A673 (cell line): ENCODE results near the gene HIVEP1.

ENCODE experiments used
- CTCF ChIP-seq: fragments of 300-800, 200-600 bp; sonication (generic); conservative IDR thresholded peaks from 2 replicates; pipeline ENCODE4 v1.5.1; 2017; ENCODE audit warnings: low read depth, mild to moderate bottlenecking, antibody characterized with exemption, low read length, moderate library complexity, mixed read lengths
- EZH2 ChIP-seq: fragments of 200-600 bp; sonication (generic); IDR thresholded peaks from 2 replicates; pipeline ENCODE4 v1.6.1; 2017; ENCODE audit warnings: borderline replicate concordance, low read depth, mild to moderate bottlenecking, mixed read lengths, antibody characterized with exemption, low read length; ENCODE audit not compliant: poor library complexity, severe bottlenecking

- TF ChIP-seq CTCF, result no peak
- TF ChIP-seq EZH2, result no peak
Measured at GRCh38 chr6:12116264-12116800, 104.2 kb downstream of the HIVEP1 start.
